ENCODE measurements around the gene TMEM214.

DNA sequence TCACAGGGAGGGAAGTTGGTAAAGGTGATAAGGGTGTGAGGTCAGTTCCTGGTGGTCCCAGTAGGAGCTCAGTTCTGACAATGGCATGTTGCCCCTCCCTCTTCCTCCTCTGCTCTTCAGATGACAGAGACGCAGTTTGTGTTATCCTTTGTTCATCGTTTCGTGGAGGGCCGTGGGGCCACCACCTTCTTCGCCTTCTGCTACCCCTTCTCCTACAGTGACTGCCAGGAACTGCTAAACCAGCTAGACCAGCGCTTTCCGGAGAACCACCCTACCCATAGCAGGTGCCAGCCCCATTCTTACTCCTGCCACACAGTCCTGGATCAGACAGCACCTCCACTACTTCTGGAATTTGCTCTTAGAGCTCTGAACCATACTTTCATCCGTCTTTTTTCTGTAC lies 21.0 kb downstream of the TMEM214 start:
- TF ChIP-seq, protein P1, sequence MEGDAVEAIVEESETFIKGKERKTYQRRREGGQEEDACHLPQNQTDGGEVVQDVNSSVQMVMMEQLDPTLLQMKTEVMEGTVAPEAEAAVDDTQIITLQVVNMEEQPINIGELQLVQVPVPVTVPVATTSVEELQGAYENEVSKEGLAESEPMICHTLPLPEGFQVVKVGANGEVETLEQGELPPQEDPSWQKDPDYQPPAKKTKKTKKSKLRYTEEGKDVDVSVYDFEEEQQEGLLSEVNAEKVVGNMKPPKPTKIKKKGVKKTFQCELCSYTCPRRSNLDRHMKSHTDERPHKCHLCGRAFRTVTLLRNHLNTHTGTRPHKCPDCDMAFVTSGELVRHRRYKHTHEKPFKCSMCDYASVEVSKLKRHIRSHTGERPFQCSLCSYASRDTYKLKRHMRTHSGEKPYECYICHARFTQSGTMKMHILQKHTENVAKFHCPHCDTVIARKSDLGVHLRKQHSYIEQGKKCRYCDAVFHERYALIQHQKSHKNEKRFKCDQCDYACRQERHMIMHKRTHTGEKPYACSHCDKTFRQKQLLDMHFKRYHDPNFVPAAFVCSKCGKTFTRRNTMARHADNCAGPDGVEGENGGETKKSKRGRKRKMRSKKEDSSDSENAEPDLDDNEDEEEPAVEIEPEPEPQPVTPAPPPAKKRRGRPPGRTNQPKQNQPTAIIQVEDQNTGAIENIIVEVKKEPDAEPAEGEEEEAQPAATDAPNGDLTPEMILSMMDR (IDR thresholded peaks at IDR 0.05), result no peak
- no peak for TF ChIP-seq POLR2A (IDR thresholded peaks at IDR 0.05)
